AG10803 (cell line): Measurements from ENCODE around the gene TRIP11.
A peak's percentile ranks its signal among the peaks of the same experiment; 100 is the strongest.

Experiments used
- DNase-seq: peaks from one replicate; pipeline ENCODE4 v3.0.0; 2010; ENCODE audit warnings: low read depth
- H3K4me3 ChIP-seq: 2 replicates; pipeline ENCODE4 v1.5.1; 2011; ENCODE audit warnings: mild to moderate bottlenecking, low read length, control low read depth
- CTCF ChIP-seq: conservative IDR thresholded peaks from 2 replicates; pipeline ENCODE4 v1.5.1; 2011; ENCODE audit warnings: mild to moderate bottlenecking, low read length, control low read depth, inconsistent platforms

TRIP11 gene

GRCh38 chr14:91985521-91986255 is 54.2 kb downstream of the TRIP11 start:
- no peak overlapping the region for H3K4me3 ChIP-seq
- no peak for TF ChIP-seq CTCF
- DNase-seq = peak; percentile 43

GRCh38 chr14:91985008-91985407 is 54.9 kb downstream of the TRIP11 start:
- no peak overlapping the region for H3K4me3 ChIP-seq

GRCh38 chr14:91983588-91983987 is 56.3 kb downstream of the TRIP11 start:
- no peak for TF ChIP-seq CTCF
- no peak overlapping the region for H3K4me3 ChIP-seq

More at GRCh38 chr14:91985008-91985407, 54.9 kb downstream of the TRIP11 start:
- peak; percentile 56 for DNase-seq
- no peak for TF ChIP-seq CTCF

GRCh38 chr14:91980157-91980556 is 59.7 kb downstream of the TRIP11 start:
- H3K4me3 ChIP-seq = no peak overlapping the region
- no peak for TF ChIP-seq CTCF
- peak; percentile 80 for DNase-seq

More at GRCh38 chr14:91983588-91983987, 56.3 kb downstream of the TRIP11 start:
- no peak for DNase-seq

GRCh38 chr14:91977884-91978283 is 62.0 kb downstream of the TRIP11 start:
- DNase-seq = no peak
- TF ChIP-seq CTCF = no peak
- no peak overlapping the region for H3K4me3 ChIP-seq

- no peak for DNase-seq
- no peak for TF ChIP-seq CTCF
- no peak overlapping the region for H3K4me3 ChIP-seq
Measured at GRCh38 chr14:91975763-91976162, 64.1 kb downstream of the TRIP11 start.

- H3K4me3 ChIP-seq = no peak overlapping the region
- no peak for TF ChIP-seq CTCF
- no peak for DNase-seq
Measured at GRCh38 chr14:91971188-91971778, 68.6 kb downstream of the TRIP11 start.
